ENCODE measurements around the gene TLE4.
A peak's percentile ranks its signal among the peaks of the same experiment; 100 is the strongest.

The TLE4 gene

DNA sequence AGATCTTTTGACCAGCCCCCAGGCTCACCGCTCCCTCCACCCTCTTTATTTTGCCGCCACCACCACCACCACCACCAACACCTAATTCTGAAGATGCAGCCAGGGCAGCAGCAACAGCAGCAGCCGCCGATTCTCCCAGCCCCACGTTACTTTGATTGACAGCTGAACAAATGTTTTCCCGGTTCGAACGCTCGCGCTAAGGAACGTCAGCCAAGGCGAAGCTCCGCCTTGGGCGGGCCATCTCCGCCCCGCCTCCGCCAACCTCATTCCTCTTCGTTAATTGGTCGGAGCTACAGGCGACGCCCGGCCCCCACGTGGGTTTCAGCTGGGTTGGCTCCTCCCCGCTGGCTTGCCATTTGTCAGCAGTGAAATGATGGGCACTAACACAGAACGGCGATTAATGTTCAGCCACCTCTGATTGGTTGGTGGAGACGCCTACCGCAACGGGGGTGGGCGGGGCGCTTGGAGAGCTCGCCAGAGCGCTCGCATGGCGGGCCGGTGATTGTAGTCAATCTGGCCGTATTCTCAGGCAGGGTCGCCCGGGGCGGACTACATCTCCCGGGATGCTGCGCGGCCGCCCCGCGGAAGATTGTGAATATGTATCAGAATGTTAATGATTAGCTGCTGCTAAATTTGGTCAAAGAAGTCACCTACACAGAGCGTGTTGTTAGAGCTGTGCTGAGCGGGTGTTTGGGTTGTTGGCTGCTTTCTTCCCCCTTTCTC lies at the start of gene TLE4:
TSS of gene TLE4 (plus strand) at position 657 of the 723 bp plus-strand sequence. CDS start 826 bp downstream, outside the sequence.
- H3K4me3 ChIP-seq (ENCODE audit: low read depth, low read length): peak within 1 kb of the TSS; percentile 74
- TF ChIP-seq, protein P1, sequence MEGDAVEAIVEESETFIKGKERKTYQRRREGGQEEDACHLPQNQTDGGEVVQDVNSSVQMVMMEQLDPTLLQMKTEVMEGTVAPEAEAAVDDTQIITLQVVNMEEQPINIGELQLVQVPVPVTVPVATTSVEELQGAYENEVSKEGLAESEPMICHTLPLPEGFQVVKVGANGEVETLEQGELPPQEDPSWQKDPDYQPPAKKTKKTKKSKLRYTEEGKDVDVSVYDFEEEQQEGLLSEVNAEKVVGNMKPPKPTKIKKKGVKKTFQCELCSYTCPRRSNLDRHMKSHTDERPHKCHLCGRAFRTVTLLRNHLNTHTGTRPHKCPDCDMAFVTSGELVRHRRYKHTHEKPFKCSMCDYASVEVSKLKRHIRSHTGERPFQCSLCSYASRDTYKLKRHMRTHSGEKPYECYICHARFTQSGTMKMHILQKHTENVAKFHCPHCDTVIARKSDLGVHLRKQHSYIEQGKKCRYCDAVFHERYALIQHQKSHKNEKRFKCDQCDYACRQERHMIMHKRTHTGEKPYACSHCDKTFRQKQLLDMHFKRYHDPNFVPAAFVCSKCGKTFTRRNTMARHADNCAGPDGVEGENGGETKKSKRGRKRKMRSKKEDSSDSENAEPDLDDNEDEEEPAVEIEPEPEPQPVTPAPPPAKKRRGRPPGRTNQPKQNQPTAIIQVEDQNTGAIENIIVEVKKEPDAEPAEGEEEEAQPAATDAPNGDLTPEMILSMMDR (IDR thresholded peaks at IDR 0.05; ENCODE audit: insufficient read depth, low read depth, low read length, missing control alignments): no peak

DNA sequence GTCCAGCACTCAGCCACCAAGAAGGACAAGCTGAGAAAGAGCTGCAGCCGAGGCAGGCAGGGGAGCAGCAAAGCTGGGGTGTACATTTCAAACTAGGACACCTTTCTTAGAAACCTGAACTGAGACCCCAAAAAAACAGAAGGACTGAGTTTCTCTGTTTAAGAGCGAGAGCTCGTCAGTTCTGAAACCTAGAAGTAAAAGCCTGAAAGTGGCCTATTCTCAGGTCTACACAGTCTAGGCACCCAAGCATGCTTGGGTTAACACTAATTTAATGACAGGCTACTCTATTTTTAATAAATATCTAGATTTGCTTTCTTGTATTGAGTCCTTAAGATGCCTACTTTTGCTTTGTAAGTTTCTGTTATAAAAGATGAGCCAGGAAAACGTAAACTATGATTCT lies 49.0 kb upstream of the TLE4 start:
- TF ChIP-seq, protein P1 (IDR thresholded peaks at IDR 0.05; ENCODE audit: insufficient read depth, low read depth, low read length, missing control alignments): no peak
- DNase-seq (ENCODE audit: low read depth): peak; percentile 27
- no peak overlapping the region for H3K4me3 ChIP-seq (ENCODE audit: low read depth, low read length)

More for the DNA sequence above, at the start of gene TLE4:
- DNase-seq (ENCODE audit: low read depth): peak; percentile 100

DNA sequence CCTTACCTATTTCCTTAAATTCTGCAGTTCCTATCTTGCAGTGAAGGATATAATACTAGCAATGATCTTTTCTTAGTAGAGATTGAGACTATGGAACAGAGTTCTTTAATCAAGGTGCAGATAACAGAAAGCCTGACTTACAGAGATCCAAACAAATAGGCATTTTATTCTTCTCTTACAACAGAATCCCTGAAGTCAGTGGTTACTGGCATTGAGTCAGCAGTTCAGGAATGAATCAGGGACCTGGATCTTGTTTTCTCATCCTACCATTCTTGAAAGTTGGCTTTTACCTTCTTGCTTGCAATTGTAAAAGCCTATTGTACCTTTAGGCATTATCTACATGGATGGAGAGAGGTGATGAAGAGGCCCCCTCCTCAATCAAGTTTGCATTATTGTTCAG lies 47.5 kb upstream of the TLE4 start:
- no peak for DNase-seq (ENCODE audit: low read depth)
- H3K4me3 ChIP-seq (ENCODE audit: low read depth, low read length): no peak overlapping the region
- TF ChIP-seq, protein P1 (IDR thresholded peaks at IDR 0.05; ENCODE audit: insufficient read depth, low read depth, low read length, missing control alignments): no peak

DNA sequence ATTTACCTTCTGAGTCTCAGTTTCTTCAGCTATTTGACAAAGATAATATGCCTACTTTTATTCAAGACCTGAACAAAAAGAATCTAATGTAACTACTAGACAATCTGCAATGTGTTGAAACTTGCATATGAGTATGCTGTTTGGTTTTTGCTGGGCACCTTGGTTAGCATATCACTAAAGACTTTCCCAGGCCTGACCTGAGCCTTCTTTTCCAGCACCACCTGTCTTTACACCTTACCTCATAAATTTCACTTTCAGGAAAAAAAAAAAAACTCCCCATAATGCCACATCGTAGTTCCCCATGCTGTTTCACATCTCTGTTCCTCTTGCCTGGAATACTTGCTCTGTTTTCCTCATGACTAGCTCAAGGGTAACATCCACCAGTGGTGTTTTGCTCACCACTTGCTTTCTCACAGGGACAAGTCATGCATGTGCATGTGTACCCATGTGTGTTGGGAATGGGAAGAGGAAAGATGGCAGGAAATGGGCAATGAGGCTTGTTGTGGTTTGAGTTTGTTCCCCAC lies 45.6 kb upstream of the TLE4 start:
- peak; percentile 41 for DNase-seq (ENCODE audit: low read depth)
- TF ChIP-seq, protein P1 (IDR thresholded peaks at IDR 0.05; ENCODE audit: insufficient read depth, low read depth, low read length, missing control alignments): no peak
- no peak overlapping the region for H3K4me3 ChIP-seq (ENCODE audit: low read depth, low read length)

DNA sequence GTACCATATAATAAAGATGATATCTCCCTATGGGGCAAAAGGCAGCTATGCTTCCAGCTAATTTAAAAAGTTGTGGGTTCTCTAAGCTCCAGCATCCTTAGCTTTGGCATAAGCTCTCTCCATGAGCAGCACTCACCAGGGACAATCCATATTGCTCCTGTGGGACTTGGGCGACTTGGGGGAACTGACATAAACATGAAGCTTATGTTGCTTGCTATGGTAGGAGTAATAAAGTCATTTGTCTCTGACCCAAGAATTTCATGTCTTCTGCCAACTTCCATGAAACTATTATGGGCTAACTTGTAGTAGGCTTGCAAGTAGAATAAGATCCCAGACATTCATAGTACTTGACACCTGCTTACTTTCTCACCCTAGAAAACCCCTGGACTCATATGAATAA lies 36.2 kb upstream of the TLE4 start:
- H3K4me3 ChIP-seq (ENCODE audit: low read depth, low read length): no peak overlapping the region
- TF ChIP-seq, protein P1 (IDR thresholded peaks at IDR 0.05; ENCODE audit: insufficient read depth, low read depth, low read length, missing control alignments): no peak
- DNase-seq (ENCODE audit: low read depth): no peak

DNA sequence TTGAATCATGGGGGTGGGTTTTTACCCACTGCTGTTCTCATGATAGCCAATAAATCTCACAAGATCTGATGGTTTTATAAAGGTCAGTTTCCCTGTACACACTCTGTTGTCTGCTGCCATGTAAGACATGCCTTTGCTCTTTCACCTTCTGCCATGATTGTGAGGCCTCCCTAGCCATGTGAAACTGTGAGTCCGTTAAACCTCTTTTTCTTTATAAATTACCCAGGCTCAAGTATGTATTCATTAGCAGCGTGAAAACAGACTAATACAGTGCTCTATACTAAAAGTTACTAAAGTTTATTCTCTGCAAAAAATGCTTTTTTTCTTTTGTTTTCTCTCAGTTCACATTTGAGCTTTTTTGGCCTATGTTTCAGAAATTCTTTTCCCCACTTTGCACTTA lies 33.9 kb upstream of the TLE4 start:
- TF ChIP-seq, protein P1 (IDR thresholded peaks at IDR 0.05; ENCODE audit: insufficient read depth, low read depth, low read length, missing control alignments): no peak
- no peak for DNase-seq (ENCODE audit: low read depth)
- H3K4me3 ChIP-seq (ENCODE audit: low read depth, low read length): no peak overlapping the region
